ENCODE measurements around the gene RPL10A. TPM values are rescaled to one million over a fixed set of nuclear protein-coding genes. Genes with fewer than 3 reads are reported as not detected.

Gene RPL10A
- total and polyA plus RNA-seq, 2 of the 13 experiments (the other 11 are each of a cell fraction or from before 2014, with no cell fraction given), result 1,854 to 2,726 TPM

GRCh38 chr6:35428421-35429149, 39.6 kb upstream of the RPL10A start (continued):
- no peak; the same call in 1 of the 2 replicates for TF ChIP-seq SP5 (CRISPR knock-in tag; IDR thresholded peaks at IDR 0.05; ENCODE audit: borderline replicate concordance, low read depth)
- peak; percentile 52; the same call in 1 of the 2 replicates for TF ChIP-seq RFX1 (IDR thresholded peaks at IDR 0.05)
- TF ChIP-seq ZNF264 (CRISPR knock-in tag; IDR thresholded peaks at IDR 0.05), result no peak; the same call in 1 of the 2 replicates
- 0 out of 2 replicates have a peak, but pooled peaks have one; percentile 39 for TF ChIP-seq ZBTB26 (CRISPR knock-in tag; IDR thresholded peaks at IDR 0.05; ENCODE audit: borderline replicate concordance)
- peak; percentile 80; the same call in 1 of the 2 replicates for TF ChIP-seq MEIS2 (CRISPR knock-in tag; IDR thresholded peaks at IDR 0.05)
- TF ChIP-seq ZNF547 (CRISPR knock-in tag; IDR thresholded peaks at IDR 0.05), result no peak; the same call in 1 of the 2 replicates
- TF ChIP-seq ZHX2 (IDR thresholded peaks at IDR 0.05; ENCODE audit: low read depth), result 0 out of 2 replicates have a peak, but pooled peaks have one; percentile 36
- no peak for TF ChIP-seq ZHX2 (CRISPR knock-in tag; IDR thresholded peaks at IDR 0.05; ENCODE audit: borderline replicate concordance)
- peak; percentile 70 for TF ChIP-seq SOX5 (CRISPR knock-in tag; IDR thresholded peaks at IDR 0.05; ENCODE audit: borderline replicate concordance)
- no peak for TF ChIP-seq ZFP90 (CRISPR knock-in tag; IDR thresholded peaks at IDR 0.05; ENCODE audit: borderline replicate concordance)
- no peak for TF ChIP-seq PCBP2 (optimal IDR thresholded peaks at IDR 0.05; ENCODE audit: low read depth, low read length, poor library complexity, severe bottlenecking)
- TF ChIP-seq ZNF780A (CRISPR knock-in tag; IDR thresholded peaks at IDR 0.05), result peak; percentile 38; the same call in 1 of the 2 replicates
- TF ChIP-seq ZNF207 (IDR thresholded peaks at IDR 0.05; ENCODE audit: borderline replicate concordance), result no peak
- TF ChIP-seq SMYD3 (CRISPR knock-in tag; IDR thresholded peaks at IDR 0.05), result no peak
- no peak for TF ChIP-seq ZNF660 (CRISPR knock-in tag; IDR thresholded peaks at IDR 0.05; ENCODE audit: borderline replicate concordance, low read depth)
- TF ChIP-seq ARID4A (CRISPR knock-in tag; IDR thresholded peaks at IDR 0.05; ENCODE audit: borderline replicate concordance), result peak; percentile 57; the same call in 1 of the 2 replicates
- no peak for TF ChIP-seq ZNF879 (CRISPR knock-in tag; IDR thresholded peaks at IDR 0.05)
